Neural cell (in vitro differentiated cells): Measurements from ENCODE around the gene TRIM63. TPM values are rescaled to one million over a fixed set of nuclear protein-coding genes. Genes with fewer than 3 reads are reported as not detected.

Source experiments
- H2AFZ ChIP-seq: fragments of 200-600, 300-800 bp; sonication (generic), shearing (Covaris generic); 2 replicates; pipeline ENCODE4 v1.6.0; 2014; ENCODE audit warnings: low read depth, mild to moderate bottlenecking, antibody characterized with exemption, low read length, moderate library complexity
- H3F3A ChIP-seq: fragments of 200-600 bp; shearing (Covaris generic); 2 replicates; pipeline ENCODE4 v1.6.1; 2016; ENCODE audit warnings: mild to moderate bottlenecking, moderate library complexity, mixed read lengths, antibody characterized with exemption, low read length; ENCODE audit not compliant: insufficient read depth, poor library complexity, severe bottlenecking
- H3K27ac ChIP-seq: fragments of 200-600, 300-800 bp; sonication (generic), shearing (Covaris generic); 2 replicates; pipeline ENCODE4 v1.5.1; 2014; ENCODE audit warnings: mild to moderate bottlenecking, low read length, moderate library complexity
- H3K27me3 ChIP-seq: fragments of 300-800, 200-600 bp; sonication (generic), shearing (Covaris generic); 2 replicates; pipeline ENCODE4 v1.6.0; 2014; ENCODE audit warnings: mild to moderate bottlenecking, low read depth, low read length, moderate library complexity; ENCODE audit not compliant: insufficient read depth
- H3K36me3 ChIP-seq: fragments of 300-800, 200-600 bp; sonication (generic), shearing (Covaris generic); 2 replicates; pipeline ENCODE4 v1.5.1; 2014; ENCODE audit warnings: mild to moderate bottlenecking, antibody characterized with exemption, low read length, moderate library complexity; ENCODE audit not compliant: insufficient read depth
- H3K4me2 ChIP-seq: fragments of 300-800, 200-600 bp; sonication (generic), shearing (Covaris generic); 2 replicates; pipeline ENCODE4 v1.6.0; 2014; ENCODE audit warnings: mild to moderate bottlenecking, low read length
- H3K4me3 ChIP-seq: fragments of 300-800, 200-600 bp; sonication (generic), shearing (Covaris generic); 2 replicates; pipeline ENCODE4 v1.5.1; 2014; ENCODE audit warnings: mild to moderate bottlenecking, low read length, moderate library complexity
- H3K79me2 ChIP-seq: fragments of 200-600 bp; shearing (Covaris generic); replicated peaks from 2 replicates; pipeline ENCODE4 v1.6.0; 2014; ENCODE audit warnings: mild to moderate bottlenecking, low read length, moderate library complexity; ENCODE audit not compliant: insufficient read depth
- H3K9ac ChIP-seq: fragments of 300-800, 200-600 bp; sonication (generic), shearing (Covaris generic); 2 replicates; pipeline ENCODE4 v1.6.1; 2016; ENCODE audit warnings: mild to moderate bottlenecking, low read length, mixed read lengths
- H3K9me2 ChIP-seq: fragments of 200-600 bp; shearing (Covaris generic); 2 replicates; pipeline ENCODE4 v1.6.1; 2016; ENCODE audit warnings: mild to moderate bottlenecking, low read length, mixed read lengths; ENCODE audit not compliant: insufficient read depth
- H3K9me3 ChIP-seq: fragments of 200-600, 300-800 bp; sonication (generic), shearing (Covaris generic); 2 replicates; pipeline ENCODE4 v1.6.1; 2016; ENCODE audit warnings: mild to moderate bottlenecking, mixed run types, low read length, moderate library complexity, mixed read lengths
- H4K20me1 ChIP-seq: fragments of 200-600 bp; shearing (Covaris generic); 2 replicates; pipeline ENCODE4 v1.6.1; 2016; ENCODE audit warnings: mild to moderate bottlenecking, mixed run types; ENCODE audit not compliant: insufficient read depth
- EP300 ChIP-seq: fragments of 450-650 bp; conservative IDR thresholded peaks from 2 replicates; pipeline ENCODE4 v1.6.1; 2014; ENCODE audit warnings: antibody characterized with exemption, mild to moderate bottlenecking, moderate library complexity; ENCODE audit not compliant: poor library complexity, severe bottlenecking
- EZH2 ChIP-seq: fragments of 200-600, 300-800 bp; shearing (Covaris generic), sonication (generic); IDR thresholded peaks from 2 replicates; pipeline ENCODE4 v1.6.1; 2014; ENCODE audit warnings: antibody characterized with exemption, low read length, borderline replicate concordance, mild to moderate bottlenecking; ENCODE audit not compliant: insufficient read depth, poor library complexity, severe bottlenecking
- MXI1 ChIP-seq: fragments of 450-650 bp; conservative IDR thresholded peaks from 2 replicates; pipeline ENCODE4 v1.6.1; 2014; ENCODE audit warnings: antibody characterized with exemption, mild to moderate bottlenecking; ENCODE audit not compliant: poor library complexity, severe bottlenecking
- POLR2AphosphoS5 ChIP-seq: IDR thresholded peaks from 2 replicates; pipeline ENCODE4 v1.6.1; 2012
- RAD21 ChIP-seq: fragments of 450-650 bp; conservative IDR thresholded peaks from 2 replicates; pipeline ENCODE4 v1.6.1; 2014; ENCODE audit warnings: antibody characterized with exemption, mild to moderate bottlenecking, moderate library complexity
- SMC3 ChIP-seq: fragments of 450-650 bp; conservative IDR thresholded peaks from 2 replicates; pipeline ENCODE4 v1.6.1; 2014; ENCODE audit warnings: antibody characterized with exemption, mild to moderate bottlenecking, moderate library complexity; ENCODE audit not compliant: poor library complexity
- TAF1 ChIP-seq: IDR thresholded peaks from 2 replicates; pipeline ENCODE4 v1.6.1; 2012; ENCODE audit warnings: low read depth
- polyA plus RNA-seq: library from polyadenylated mRNA; depleted of rRNA; stranded (reverse); fragments of >200 nt; gene quantifications from 2 replicates; pipeline ENCODE4 v1.2.3, GENCODE V29; 2014
- TF ChIP-seq, protein P1 (sequence below): IDR thresholded peaks from 2 replicates; pipeline ENCODE4 v1.6.1; 2012; ENCODE audit warnings: borderline replicate concordance
- TF ChIP-seq, protein P2 (sequence below): fragments of 450-650 bp; IDR thresholded peaks from 2 replicates; pipeline ENCODE4 v1.5.1; 2014; ENCODE audit warnings: antibody characterized with exemption, mild to moderate bottlenecking, moderate library complexity; ENCODE audit not compliant: poor library complexity, severe bottlenecking

Gene TRIM63
- polyA plus RNA-seq, 1 donor from 2014 or later = not detected

DNA sequence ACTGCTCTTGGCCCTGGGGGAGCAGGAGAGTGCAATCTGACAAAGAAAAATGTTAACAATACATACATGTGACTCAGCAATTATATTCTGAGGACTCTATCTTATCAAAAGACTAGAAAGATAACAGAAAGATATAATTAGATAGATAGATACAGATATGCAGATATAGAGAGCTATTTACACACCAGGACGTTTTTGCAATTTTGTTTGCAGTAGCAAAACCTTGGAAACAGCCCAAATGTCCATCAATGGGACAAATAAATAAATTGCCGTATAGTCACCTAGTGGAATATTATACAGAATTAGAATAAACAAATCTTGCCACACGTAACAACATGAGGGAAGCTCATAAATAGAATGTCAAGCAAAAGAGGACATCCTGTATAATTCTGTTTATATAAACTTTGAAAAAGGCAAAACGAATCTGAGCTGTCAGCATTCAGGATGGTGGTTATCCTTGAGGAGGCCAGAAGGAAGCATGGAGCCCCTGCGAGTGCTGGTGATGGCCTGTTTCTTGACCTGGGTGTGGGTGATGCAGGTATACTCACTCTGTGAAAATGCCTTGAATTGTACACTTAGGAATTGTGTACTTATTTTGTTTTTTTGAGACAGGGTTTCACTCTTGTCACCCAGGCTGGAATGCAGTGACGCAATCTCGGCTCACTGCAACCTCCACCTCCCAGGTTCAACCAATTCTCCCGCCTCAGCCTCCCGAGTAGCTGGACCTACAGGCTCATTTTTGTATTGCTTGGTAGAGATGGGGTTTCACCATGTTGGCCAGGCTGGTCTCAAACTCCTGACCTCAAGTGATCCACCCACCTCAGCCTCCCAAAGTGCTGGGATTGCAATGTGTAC, 12.8 kb upstream of the TRIM63 start:
- no peak overlapping the region for H2AFZ ChIP-seq

DNA sequence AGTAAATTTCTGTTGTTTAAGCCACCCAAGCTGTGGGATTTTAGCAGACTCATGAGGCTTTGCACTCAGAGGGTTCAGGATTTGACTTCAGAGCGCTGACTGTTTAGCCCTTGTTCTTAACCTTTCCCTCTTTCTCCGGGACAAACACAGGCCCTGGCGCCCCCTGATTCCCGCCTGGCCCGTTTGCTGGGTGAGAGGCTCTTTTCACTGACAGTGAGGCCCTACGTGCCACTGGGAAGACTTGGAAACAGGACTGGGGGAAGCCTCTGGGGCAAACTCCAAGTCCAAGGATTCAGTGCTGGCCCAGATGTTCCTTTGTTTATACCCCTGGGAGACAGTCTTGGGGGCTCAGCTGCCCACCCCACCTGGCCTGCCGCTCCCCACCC, 11.7 kb upstream of the TRIM63 start:
- TF ChIP-seq, protein P1, sequence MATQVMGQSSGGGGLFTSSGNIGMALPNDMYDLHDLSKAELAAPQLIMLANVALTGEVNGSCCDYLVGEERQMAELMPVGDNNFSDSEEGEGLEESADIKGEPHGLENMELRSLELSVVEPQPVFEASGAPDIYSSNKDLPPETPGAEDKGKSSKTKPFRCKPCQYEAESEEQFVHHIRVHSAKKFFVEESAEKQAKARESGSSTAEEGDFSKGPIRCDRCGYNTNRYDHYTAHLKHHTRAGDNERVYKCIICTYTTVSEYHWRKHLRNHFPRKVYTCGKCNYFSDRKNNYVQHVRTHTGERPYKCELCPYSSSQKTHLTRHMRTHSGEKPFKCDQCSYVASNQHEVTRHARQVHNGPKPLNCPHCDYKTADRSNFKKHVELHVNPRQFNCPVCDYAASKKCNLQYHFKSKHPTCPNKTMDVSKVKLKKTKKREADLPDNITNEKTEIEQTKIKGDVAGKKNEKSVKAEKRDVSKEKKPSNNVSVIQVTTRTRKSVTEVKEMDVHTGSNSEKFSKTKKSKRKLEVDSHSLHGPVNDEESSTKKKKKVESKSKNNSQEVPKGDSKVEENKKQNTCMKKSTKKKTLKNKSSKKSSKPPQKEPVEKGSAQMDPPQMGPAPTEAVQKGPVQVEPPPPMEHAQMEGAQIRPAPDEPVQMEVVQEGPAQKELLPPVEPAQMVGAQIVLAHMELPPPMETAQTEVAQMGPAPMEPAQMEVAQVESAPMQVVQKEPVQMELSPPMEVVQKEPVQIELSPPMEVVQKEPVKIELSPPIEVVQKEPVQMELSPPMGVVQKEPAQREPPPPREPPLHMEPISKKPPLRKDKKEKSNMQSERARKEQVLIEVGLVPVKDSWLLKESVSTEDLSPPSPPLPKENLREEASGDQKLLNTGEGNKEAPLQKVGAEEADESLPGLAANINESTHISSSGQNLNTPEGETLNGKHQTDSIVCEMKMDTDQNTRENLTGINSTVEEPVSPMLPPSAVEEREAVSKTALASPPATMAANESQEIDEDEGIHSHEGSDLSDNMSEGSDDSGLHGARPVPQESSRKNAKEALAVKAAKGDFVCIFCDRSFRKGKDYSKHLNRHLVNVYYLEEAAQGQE = no peak
- TF ChIP-seq TAF1 (no peak), POLR2AphosphoS5 (no peak), MXI1 (no peak), EP300 (no peak), RAD21 (no peak), EZH2 (no peak), SMC3 (no peak)
- TF ChIP-seq, protein P2, sequence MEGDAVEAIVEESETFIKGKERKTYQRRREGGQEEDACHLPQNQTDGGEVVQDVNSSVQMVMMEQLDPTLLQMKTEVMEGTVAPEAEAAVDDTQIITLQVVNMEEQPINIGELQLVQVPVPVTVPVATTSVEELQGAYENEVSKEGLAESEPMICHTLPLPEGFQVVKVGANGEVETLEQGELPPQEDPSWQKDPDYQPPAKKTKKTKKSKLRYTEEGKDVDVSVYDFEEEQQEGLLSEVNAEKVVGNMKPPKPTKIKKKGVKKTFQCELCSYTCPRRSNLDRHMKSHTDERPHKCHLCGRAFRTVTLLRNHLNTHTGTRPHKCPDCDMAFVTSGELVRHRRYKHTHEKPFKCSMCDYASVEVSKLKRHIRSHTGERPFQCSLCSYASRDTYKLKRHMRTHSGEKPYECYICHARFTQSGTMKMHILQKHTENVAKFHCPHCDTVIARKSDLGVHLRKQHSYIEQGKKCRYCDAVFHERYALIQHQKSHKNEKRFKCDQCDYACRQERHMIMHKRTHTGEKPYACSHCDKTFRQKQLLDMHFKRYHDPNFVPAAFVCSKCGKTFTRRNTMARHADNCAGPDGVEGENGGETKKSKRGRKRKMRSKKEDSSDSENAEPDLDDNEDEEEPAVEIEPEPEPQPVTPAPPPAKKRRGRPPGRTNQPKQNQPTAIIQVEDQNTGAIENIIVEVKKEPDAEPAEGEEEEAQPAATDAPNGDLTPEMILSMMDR = no peak
- no peaks in the 10 kb centered on the region for H3K9me2 ChIP-seq
- no peaks in the 10 kb centered on the region for H4K20me1 ChIP-seq
- H3K9me3 ChIP-seq = no peaks in the 10 kb centered on the region
- H3K27me3 ChIP-seq = no peaks in the 10 kb centered on the region
- no peak overlapping the region for H3K27ac ChIP-seq
- no peak overlapping the region for H3K4me3 ChIP-seq
- H3F3A ChIP-seq = no peaks in the 10 kb centered on the region
- no peaks in the 10 kb centered on the region for H3K79me2 ChIP-seq
- no peak overlapping the region for H3K9ac ChIP-seq
- no peaks in the 10 kb centered on the region for H3K36me3 ChIP-seq
- H3K4me2 ChIP-seq = no peak overlapping the region
- no peak overlapping the region for H2AFZ ChIP-seq

More for the DNA sequence above, 12.8 kb upstream of the TRIM63 start:
- Histone ChIP-seq H3K27ac (no peak overlapping the region), H4K20me1 (no peaks in the 10 kb centered on the region), H3K9me3 (no peaks in the 10 kb centered on the region), H3K4me3 (no peak overlapping the region), H3K79me2 (no peaks in the 10 kb centered on the region), H3K9me2 (no peaks in the 10 kb centered on the region), H3K27me3 (no peaks in the 10 kb centered on the region), H3K36me3 (no peaks in the 10 kb centered on the region), H3F3A (no peaks in the 10 kb centered on the region), H3K4me2 (no peak overlapping the region), H3K9ac (no peak overlapping the region)
- TF ChIP-seq RAD21 (no peak), SMC3 (no peak), TAF1 (no peak), EZH2 (no peak), MXI1 (no peak), POLR2AphosphoS5 (no peak), EP300 (no peak)
- TF ChIP-seq, protein P2 = no peak
- TF ChIP-seq, protein P1 = no peak
